Fibroblast of mammary gland (primary cell): ENCODE measurements around the gene DNAH17.

Source experiments
- DNase-seq: peaks from one replicate; pipeline ENCODE4 v3.0.0-alpha.2; 2010; ENCODE audit warnings: low read depth
- H3K4me3 ChIP-seq: 2 replicates; pipeline ENCODE4 v1.5.1; 2011; ENCODE audit warnings: low read depth, mild to moderate bottlenecking, low read length, moderate library complexity; ENCODE audit not compliant: control insufficient read depth
- TF ChIP-seq, protein P1 (sequence below): conservative IDR thresholded peaks from 2 replicates; pipeline ENCODE4 v1.5.1; 2011; ENCODE audit warnings: low read depth, low read length, inconsistent platforms; ENCODE audit not compliant: control insufficient read depth, insufficient read depth

The DNAH17 gene

GRCh38 chr17:78486228-78486802 is 90.9 kb downstream of the DNAH17 start:
- no peak overlapping the region for H3K4me3 ChIP-seq
- TF ChIP-seq, protein P1, sequence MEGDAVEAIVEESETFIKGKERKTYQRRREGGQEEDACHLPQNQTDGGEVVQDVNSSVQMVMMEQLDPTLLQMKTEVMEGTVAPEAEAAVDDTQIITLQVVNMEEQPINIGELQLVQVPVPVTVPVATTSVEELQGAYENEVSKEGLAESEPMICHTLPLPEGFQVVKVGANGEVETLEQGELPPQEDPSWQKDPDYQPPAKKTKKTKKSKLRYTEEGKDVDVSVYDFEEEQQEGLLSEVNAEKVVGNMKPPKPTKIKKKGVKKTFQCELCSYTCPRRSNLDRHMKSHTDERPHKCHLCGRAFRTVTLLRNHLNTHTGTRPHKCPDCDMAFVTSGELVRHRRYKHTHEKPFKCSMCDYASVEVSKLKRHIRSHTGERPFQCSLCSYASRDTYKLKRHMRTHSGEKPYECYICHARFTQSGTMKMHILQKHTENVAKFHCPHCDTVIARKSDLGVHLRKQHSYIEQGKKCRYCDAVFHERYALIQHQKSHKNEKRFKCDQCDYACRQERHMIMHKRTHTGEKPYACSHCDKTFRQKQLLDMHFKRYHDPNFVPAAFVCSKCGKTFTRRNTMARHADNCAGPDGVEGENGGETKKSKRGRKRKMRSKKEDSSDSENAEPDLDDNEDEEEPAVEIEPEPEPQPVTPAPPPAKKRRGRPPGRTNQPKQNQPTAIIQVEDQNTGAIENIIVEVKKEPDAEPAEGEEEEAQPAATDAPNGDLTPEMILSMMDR, result no peak
- no peak for DNase-seq

- DNase-seq, result no peak
- TF ChIP-seq, protein P1, result no peak
- H3K4me3 ChIP-seq, result no peak overlapping the region
Measured at GRCh38 chr17:78485290-78486168, 91.7 kb downstream of the DNAH17 start.

DNA sequence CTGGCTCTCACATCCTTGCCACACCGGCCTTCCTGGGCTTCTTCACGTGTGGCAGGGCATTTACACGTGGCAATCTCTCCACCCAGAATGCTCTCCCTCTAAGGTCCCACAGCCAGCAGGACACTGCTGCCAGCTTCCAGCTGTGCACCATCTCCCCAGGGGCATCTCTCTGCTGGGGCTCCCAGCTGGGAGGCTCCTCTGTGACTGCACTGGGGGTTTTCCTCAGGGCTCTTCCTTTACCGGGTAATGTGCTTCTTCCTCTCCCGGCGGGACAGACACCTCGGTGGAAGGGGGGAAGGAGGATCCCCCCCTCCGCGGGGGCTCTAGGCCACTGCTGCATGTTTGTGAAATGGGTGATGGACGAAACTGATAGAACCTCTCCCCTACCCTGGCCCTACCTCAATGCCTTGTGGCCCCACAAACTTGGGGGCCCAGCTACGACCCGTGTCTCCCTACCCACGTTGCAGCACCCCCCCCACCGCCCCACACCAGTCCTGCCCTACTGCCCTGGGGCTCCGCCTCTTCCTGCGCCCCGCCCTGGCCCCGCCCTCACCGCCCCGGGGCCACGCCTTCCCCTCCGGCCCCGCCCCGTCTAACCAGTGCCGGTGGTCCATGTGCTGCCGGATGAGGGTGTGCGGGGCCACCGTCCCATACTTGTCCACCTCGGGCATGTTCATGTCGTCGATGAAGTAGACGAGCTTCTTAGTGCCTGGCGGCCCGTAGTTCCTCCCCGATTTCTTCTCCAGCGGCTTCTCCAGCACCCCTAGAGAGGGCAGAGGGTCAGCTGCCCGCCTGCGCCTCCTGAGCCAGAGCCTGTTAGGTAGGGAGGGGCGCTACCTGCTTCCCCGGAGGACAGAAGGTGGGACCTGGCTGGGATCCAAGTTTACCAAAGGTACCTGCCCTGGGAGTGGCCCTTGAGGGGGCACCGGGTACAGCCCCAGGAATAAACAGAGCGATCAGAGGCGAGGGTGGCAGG is 92.6 kb downstream of the DNAH17 start:
- DNase-seq, result no peak
- TF ChIP-seq, protein P1, result no peak
- peak overlapping the region; percentile 25 for H3K4me3 ChIP-seq

DNA sequence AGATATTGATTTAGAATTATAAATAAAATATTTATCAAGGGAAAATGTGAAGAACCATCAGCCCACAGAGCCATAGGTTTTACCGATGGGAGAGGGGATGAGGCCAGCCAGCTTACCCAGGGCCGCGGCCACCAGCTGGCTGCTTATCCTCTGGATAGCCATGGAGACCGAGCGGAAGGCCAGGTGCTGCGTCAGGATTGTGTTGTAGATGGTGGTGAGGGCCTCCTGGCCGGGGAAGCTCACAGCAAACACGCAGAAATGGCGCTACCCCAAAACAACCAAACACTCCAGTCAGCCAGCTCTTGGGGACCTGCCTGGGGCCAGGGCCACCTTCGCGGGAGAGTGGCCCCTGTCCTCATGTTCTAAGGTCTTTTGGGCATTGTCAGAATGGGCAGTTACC is 97.8 kb downstream of the DNAH17 start:
- H3K4me3 ChIP-seq, result no peak overlapping the region
- no peak for DNase-seq
- TF ChIP-seq, protein P1, result no peak

GRCh38 chr17:78478757-78479297 is 98.4 kb downstream of the DNAH17 start:
- H3K4me3 ChIP-seq, result no peak overlapping the region
- DNase-seq, result no peak
- TF ChIP-seq, protein P1, result no peak
